NB4 (cell line): ENCODE results near the gene SPATA16.

Source experiments
- CTCF ChIP-seq: IDR thresholded peaks from one replicate; pipeline ENCODE4 v1.5.1; 2012; ENCODE audit warnings: low read depth, low read length
- POLR2A ChIP-seq: IDR thresholded peaks from 2 replicates; pipeline ENCODE4 v1.6.1; 2011; ENCODE audit warnings: mild to moderate bottlenecking; ENCODE audit not compliant: insufficient read length; ENCODE audit errors: extremely low read depth

- TF ChIP-seq CTCF = no peak
- TF ChIP-seq POLR2A = no peak
Observed at GRCh38 chr3:172939651-172940293, 201.3 kb downstream of the SPATA16 start.
